ENCODE results near the gene KIAA0930. TPM values are rescaled to one million over a fixed set of nuclear protein-coding genes. Genes with fewer than 3 reads are reported as not detected.

Gene KIAA0930
- total RNA-seq, 1 donor from 2014 or later: 103 TPM

DNA sequence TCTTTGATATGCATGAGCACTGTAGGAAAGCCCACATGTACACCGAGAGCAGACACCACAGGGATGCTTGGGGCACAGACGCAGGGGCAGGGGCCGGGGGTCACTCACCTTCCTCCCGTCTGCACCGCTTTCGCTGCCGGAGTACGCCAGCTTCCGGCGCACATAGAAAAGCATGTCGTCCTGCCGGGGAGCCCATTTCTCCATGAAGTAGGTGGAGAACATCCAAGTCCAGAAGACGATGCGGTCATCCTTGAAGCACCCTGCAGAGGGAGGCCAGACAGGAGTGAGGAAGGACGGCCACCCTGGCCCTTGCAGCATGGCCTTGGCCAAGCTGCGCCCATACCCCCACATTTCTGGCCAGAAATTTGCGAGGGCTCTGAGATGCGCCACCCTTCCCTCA lies 28.8 kb downstream of the KIAA0930 start:
- peak overlapping the region; percentile 70 for H3K4me3 Mint-ChIP-seq (ENCODE audit: unreplicated experiment)
- peaks cover 6% of the 10 kb centered on the region for H3K36me3 Mint-ChIP-seq (ENCODE audit: low read depth)
- peak overlapping the region; percentile 96 for H3K27ac Mint-ChIP-seq (ENCODE audit: unreplicated experiment)
- H3K9me3 Mint-ChIP-seq (ENCODE audit: low read depth): no peaks in the 10 kb centered on the region
- peak; percentile 86 for DNase-seq (ENCODE audit: low spot score)
- peaks cover 69% of the 10 kb centered on the region for H3K4me1 Mint-ChIP-seq (ENCODE audit: low read depth)
- H3K27me3 Mint-ChIP-seq (ENCODE audit: low read depth): no peaks in the 10 kb centered on the region
- TF ChIP-seq, protein P1, sequence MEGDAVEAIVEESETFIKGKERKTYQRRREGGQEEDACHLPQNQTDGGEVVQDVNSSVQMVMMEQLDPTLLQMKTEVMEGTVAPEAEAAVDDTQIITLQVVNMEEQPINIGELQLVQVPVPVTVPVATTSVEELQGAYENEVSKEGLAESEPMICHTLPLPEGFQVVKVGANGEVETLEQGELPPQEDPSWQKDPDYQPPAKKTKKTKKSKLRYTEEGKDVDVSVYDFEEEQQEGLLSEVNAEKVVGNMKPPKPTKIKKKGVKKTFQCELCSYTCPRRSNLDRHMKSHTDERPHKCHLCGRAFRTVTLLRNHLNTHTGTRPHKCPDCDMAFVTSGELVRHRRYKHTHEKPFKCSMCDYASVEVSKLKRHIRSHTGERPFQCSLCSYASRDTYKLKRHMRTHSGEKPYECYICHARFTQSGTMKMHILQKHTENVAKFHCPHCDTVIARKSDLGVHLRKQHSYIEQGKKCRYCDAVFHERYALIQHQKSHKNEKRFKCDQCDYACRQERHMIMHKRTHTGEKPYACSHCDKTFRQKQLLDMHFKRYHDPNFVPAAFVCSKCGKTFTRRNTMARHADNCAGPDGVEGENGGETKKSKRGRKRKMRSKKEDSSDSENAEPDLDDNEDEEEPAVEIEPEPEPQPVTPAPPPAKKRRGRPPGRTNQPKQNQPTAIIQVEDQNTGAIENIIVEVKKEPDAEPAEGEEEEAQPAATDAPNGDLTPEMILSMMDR (IDR thresholded peaks at IDR 0.05): peak; percentile 38

DNA sequence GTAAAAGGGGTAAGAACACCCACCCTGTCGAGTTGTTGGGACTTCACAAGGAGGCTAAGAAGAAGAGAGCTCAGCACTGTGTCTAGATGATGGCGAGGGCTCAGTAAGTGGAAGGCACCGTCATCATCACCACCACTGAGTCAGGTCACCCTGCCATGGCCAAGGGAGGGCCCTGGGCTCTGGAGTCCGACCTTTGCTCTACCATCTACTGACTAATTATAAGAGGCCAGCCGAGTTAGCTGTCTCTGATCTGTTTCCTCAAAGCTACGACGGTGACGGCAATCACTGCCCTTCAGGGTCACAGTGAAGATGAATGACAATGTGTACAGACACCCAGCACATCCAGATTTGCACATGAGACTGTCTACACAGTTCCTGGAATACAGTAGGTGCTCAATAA lies 29.3 kb downstream of the KIAA0930 start:
- Mint-ChIP-seq H3K36me3 (ENCODE audit: low read depth) (peaks cover 6% of the 10 kb centered on the region), H3K27ac (ENCODE audit: unreplicated experiment) (peak overlapping the region; percentile 96), H3K9me3 (ENCODE audit: low read depth) (no peaks in the 10 kb centered on the region), H3K27me3 (ENCODE audit: low read depth) (no peaks in the 10 kb centered on the region), H3K4me3 (ENCODE audit: unreplicated experiment) (peak overlapping the region; percentile 70), H3K4me1 (ENCODE audit: low read depth) (peaks cover 65% of the 10 kb centered on the region)
- peak; percentile 20 for DNase-seq (ENCODE audit: low spot score)
- TF ChIP-seq, protein P1 (IDR thresholded peaks at IDR 0.05): no peak

DNA sequence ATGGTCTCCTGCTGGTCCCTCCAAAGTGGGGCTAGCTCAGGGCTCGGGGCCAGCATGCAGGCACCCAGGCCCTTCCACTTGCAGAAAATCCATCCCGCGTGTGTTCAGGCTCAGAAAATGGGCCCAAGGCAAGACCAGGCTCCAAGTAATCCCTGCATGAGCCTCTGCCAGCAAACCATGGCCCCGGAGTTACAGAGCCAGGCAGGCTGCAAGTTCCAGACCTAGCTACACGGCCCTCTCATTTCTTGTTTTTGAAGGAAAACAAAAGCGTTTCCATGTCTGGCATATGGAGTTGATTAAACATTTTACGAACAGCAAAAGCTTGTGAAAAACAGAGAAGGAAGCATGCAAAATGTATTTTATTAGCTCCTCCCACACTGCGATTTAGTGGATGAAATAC lies 29.7 kb downstream of the KIAA0930 start:
- Mint-ChIP-seq H3K27ac (ENCODE audit: unreplicated experiment) (peak overlapping the region; percentile 96), H3K27me3 (ENCODE audit: low read depth) (no peaks in the 10 kb centered on the region), H3K4me3 (ENCODE audit: unreplicated experiment) (peak overlapping the region; percentile 70), H3K36me3 (ENCODE audit: low read depth) (peaks cover 6% of the 10 kb centered on the region), H3K9me3 (ENCODE audit: low read depth) (no peaks in the 10 kb centered on the region), H3K4me1 (ENCODE audit: low read depth) (peaks cover 62% of the 10 kb centered on the region)
- TF ChIP-seq, protein P1 (IDR thresholded peaks at IDR 0.05): no peak
- no peak for DNase-seq (ENCODE audit: low spot score)

DNA sequence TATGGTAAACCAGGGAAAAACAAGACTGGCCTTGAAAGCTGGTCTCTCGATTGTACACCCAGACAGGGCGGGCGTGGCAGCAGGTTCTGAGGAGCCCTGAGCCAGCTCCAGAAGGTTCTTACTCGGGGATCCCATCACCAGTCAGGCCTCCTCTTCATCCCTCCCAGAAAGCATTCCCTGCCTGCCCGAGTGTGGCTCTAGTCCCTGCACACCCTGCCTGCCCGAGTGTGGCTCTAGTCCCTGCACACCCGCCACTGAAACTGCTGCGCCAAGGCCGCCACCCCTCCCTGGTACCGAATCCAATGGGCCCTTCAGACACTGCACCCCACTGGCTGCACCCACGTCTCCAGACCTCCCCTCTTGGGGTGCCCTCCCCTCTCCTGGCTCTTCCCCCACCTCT lies 30.1 kb downstream of the KIAA0930 start:
- H3K4me1 Mint-ChIP-seq (ENCODE audit: low read depth): peaks cover 59% of the 10 kb centered on the region

DNA sequence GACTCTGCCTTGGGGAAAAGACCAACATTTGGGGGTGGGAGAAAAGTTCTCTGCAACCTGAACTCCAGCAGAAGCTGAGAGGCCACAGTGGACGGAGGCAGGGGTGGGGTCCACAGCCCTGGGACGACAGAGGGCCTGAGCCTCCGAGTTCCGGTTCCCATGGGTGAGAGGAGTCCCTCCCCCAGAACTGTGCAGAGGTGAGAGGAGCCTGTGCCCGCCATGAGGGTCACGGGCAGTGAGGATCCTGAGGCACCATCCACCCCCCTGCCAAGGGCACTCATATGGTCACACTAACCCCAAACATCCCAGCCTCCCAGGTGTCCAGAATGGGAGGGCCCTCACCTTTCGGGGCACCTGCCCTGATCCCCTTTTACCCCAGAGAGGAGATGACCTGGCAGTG lies 30.5 kb downstream of the KIAA0930 start:
- no peaks in the 10 kb centered on the region for H3K27me3 Mint-ChIP-seq (ENCODE audit: low read depth)
- H3K9me3 Mint-ChIP-seq (ENCODE audit: low read depth): no peaks in the 10 kb centered on the region
- H3K4me3 Mint-ChIP-seq (ENCODE audit: unreplicated experiment): peak overlapping the region; percentile 51
- H3K36me3 Mint-ChIP-seq (ENCODE audit: low read depth): peaks cover 9% of the 10 kb centered on the region
- H3K27ac Mint-ChIP-seq (ENCODE audit: unreplicated experiment): peak overlapping the region; percentile 87
- TF ChIP-seq, protein P1 (IDR thresholded peaks at IDR 0.05): no peak
- peak; percentile 71 for DNase-seq (ENCODE audit: low spot score)
- peaks cover 57% of the 10 kb centered on the region for H3K4me1 Mint-ChIP-seq (ENCODE audit: low read depth)

More for the DNA sequence above, 30.1 kb downstream of the KIAA0930 start:
- DNase-seq (ENCODE audit: low spot score): peak; percentile 92
- Mint-ChIP-seq H3K27ac (ENCODE audit: unreplicated experiment) (peak overlapping the region; percentile 96), H3K4me3 (ENCODE audit: unreplicated experiment) (peak overlapping the region; percentile 70), H3K27me3 (ENCODE audit: low read depth) (no peaks in the 10 kb centered on the region), H3K36me3 (ENCODE audit: low read depth) (peaks cover 9% of the 10 kb centered on the region), H3K9me3 (ENCODE audit: low read depth) (no peaks in the 10 kb centered on the region)
- TF ChIP-seq, protein P1 (IDR thresholded peaks at IDR 0.05): no peak

All from chondrocyte (in vitro differentiated cells).